Neural cell (in vitro differentiated cells): Measurements from ENCODE around the gene TLE3.

Experiments used
- CTCF ChIP-seq: fragments of 450-650 bp; IDR thresholded peaks from 2 replicates; pipeline ENCODE4 v1.5.1; 2014; ENCODE audit warnings: antibody characterized with exemption, mild to moderate bottlenecking, moderate library complexity; ENCODE audit not compliant: poor library complexity, severe bottlenecking
- EP300 ChIP-seq: fragments of 450-650 bp; conservative IDR thresholded peaks from 2 replicates; pipeline ENCODE4 v1.6.1; 2014; ENCODE audit warnings: antibody characterized with exemption, mild to moderate bottlenecking, moderate library complexity; ENCODE audit not compliant: poor library complexity, severe bottlenecking
- EZH2 ChIP-seq: fragments of 200-600, 300-800 bp; shearing (Covaris generic), sonication (generic); IDR thresholded peaks from 2 replicates; pipeline ENCODE4 v1.6.1; 2014; ENCODE audit warnings: antibody characterized with exemption, low read length, borderline replicate concordance, mild to moderate bottlenecking; ENCODE audit not compliant: insufficient read depth, poor library complexity, severe bottlenecking
- POLR2AphosphoS5 ChIP-seq: IDR thresholded peaks from 2 replicates; pipeline ENCODE4 v1.6.1; 2012
- RAD21 ChIP-seq: fragments of 450-650 bp; conservative IDR thresholded peaks from 2 replicates; pipeline ENCODE4 v1.6.1; 2014; ENCODE audit warnings: antibody characterized with exemption, mild to moderate bottlenecking, moderate library complexity
- REST ChIP-seq: IDR thresholded peaks from 2 replicates; pipeline ENCODE4 v1.6.1; 2012; ENCODE audit warnings: borderline replicate concordance
- SMC3 ChIP-seq: fragments of 450-650 bp; conservative IDR thresholded peaks from 2 replicates; pipeline ENCODE4 v1.6.1; 2014; ENCODE audit warnings: antibody characterized with exemption, mild to moderate bottlenecking, moderate library complexity; ENCODE audit not compliant: poor library complexity
- TAF1 ChIP-seq: IDR thresholded peaks from 2 replicates; pipeline ENCODE4 v1.6.1; 2012; ENCODE audit warnings: low read depth

- TF ChIP-seq CTCF (no peak), EZH2 (no peak), POLR2AphosphoS5 (no peak), REST (no peak), TAF1 (no peak), SMC3 (no peak), EP300 (no peak), RAD21 (no peak)
Observed at GRCh38 chr15:69998541-69999391, 99.0 kb downstream of the TLE3 start.
